ENCODE measurements around the gene MAP4K2. TPM values are rescaled to one million over a fixed set of nuclear protein-coding genes. Genes with fewer than 3 reads are reported as not detected.

Gene MAP4K2
- total and polyA plus RNA-seq, 4 donors = 15.0 to 41.8 (median 23.8) TPM

DNA sequence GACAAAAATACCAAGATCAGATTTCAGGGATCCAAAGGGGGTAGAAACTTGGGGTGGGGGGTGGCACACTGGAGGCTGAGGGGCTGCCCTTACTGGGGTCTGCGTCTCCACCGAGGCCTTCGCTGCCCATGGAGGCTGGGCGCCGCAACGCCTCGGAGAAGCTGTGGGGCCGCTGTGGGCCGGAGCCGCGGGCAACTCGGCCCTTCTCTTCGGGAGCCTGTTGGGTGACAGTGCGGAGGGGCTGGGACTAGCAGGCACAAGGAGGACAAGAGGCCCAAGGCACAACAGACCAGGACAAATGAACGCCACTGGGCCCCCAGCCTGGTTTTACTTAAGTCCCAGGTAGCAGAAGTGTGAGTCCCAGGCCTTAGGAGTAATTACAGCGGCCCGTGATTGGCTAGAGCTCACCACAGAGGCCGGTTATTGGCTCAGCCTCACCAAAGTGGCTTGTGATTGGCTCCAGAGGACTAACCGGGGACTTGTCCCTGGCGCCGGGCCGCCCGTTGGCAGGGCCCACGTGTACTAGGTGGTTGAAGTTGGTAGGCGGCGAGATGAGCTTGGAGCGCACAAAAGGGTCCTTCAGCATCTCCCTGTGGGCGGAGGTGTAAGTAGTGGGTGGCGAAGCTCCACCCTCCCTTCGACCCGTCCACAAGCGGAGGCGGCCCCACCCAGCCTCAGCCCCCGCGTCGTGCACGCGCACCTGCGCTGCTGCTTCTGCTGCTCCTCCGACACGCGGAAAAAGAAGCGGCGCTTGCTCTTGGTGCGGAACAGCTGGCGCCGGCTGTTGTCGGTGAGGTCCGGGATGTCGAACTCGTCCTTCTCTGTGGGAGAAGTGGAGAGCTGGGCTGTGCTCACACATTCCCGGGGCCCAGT, 23.8 kb upstream of the MAP4K2 start:
- DNase-seq (no peak), ATAC-seq (ENCODE audit: insufficient read depth, low FRiP score) (no peak)
- TF ChIP-seq, protein P1, sequence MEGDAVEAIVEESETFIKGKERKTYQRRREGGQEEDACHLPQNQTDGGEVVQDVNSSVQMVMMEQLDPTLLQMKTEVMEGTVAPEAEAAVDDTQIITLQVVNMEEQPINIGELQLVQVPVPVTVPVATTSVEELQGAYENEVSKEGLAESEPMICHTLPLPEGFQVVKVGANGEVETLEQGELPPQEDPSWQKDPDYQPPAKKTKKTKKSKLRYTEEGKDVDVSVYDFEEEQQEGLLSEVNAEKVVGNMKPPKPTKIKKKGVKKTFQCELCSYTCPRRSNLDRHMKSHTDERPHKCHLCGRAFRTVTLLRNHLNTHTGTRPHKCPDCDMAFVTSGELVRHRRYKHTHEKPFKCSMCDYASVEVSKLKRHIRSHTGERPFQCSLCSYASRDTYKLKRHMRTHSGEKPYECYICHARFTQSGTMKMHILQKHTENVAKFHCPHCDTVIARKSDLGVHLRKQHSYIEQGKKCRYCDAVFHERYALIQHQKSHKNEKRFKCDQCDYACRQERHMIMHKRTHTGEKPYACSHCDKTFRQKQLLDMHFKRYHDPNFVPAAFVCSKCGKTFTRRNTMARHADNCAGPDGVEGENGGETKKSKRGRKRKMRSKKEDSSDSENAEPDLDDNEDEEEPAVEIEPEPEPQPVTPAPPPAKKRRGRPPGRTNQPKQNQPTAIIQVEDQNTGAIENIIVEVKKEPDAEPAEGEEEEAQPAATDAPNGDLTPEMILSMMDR (IDR thresholded peaks at IDR 0.05; ENCODE audit: control extremely low read depth, extremely low read depth) = no peak
- H3K27ac ChIP-seq (ENCODE audit: low read depth in 1 of 2, low read length in 1 of 2) = no peak overlapping the region
- H3K9ac ChIP-seq (ENCODE audit: insufficient read depth in 1 of 2, low read length in 2 of 2) = no peak overlapping the region
- 92 to 96% methylated on average over 52 of the region's 52 CpGs for WGBS, 2 donors
- H3K9me3 ChIP-seq (ENCODE audit: control insufficient read depth in 4 of 4, insufficient read depth in 3 of 4, low read length in 3 of 4) = no peaks in the 10 kb centered on the region
- H3K36me3 ChIP-seq (ENCODE audit: control insufficient read depth in 4 of 4, insufficient read depth in 4 of 4, low read length in 4 of 4) = peaks cover 0 to 9% (median 1%) of the 10 kb centered on the region in 4 donors
- no peak overlapping the region for H3K4me3 ChIP-seq
- no peaks in the 10 kb centered on the region for H3K27me3 ChIP-seq (ENCODE audit: control insufficient read depth in 3 of 3, insufficient read depth in 3 of 3, low read length in 2 of 3)
- H3K4me1 ChIP-seq (ENCODE audit: control insufficient read depth in 5 of 5, insufficient read depth in 5 of 5, low read length in 5 of 5) = no peaks in the 10 kb centered on the region

DNA sequence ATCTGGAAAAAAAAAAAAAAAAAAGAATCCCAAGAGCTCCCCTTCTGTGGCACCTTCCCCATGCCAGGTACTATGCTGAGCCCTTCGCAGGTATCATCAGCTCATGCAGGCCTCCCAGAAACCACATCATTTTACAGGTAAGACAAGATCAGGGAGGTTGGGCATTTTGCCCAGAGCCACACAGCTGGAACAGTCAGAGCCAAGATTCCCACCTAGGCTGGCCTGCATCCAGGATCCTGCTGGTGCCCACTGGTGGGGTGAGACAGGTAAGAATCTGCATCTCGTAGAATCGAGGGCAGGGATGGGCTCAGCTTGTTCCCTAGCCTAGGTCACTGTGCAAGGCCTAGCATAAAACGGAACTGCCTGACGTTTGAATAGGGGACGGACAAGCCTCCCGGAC, 23.0 kb upstream of the MAP4K2 start:
- no peak overlapping the region for H3K9ac ChIP-seq (ENCODE audit: insufficient read depth in 1 of 2, low read length in 2 of 2)
- TF ChIP-seq, protein P1 (IDR thresholded peaks at IDR 0.05; ENCODE audit: control extremely low read depth, extremely low read depth) = no peak
- H3K27me3 ChIP-seq (ENCODE audit: control insufficient read depth in 3 of 3, insufficient read depth in 3 of 3, low read length in 2 of 3) = no peaks in the 10 kb centered on the region
- H3K27ac ChIP-seq (ENCODE audit: low read depth in 1 of 2, low read length in 1 of 2) = no peak overlapping the region
- DNase-seq = no peak
- H3K9me3 ChIP-seq (ENCODE audit: control insufficient read depth in 4 of 4, insufficient read depth in 3 of 4, low read length in 3 of 4) = no peaks in the 10 kb centered on the region
- no peak overlapping the region for H3K4me3 ChIP-seq
- ATAC-seq (ENCODE audit: insufficient read depth, low FRiP score) = no peak
- H3K4me1 ChIP-seq (ENCODE audit: control insufficient read depth in 5 of 5, insufficient read depth in 5 of 5, low read length in 5 of 5) = no peaks in the 10 kb centered on the region
- peaks cover 0 to 9% (median 1%) of the 10 kb centered on the region in 4 donors for H3K36me3 ChIP-seq (ENCODE audit: control insufficient read depth in 4 of 4, insufficient read depth in 4 of 4, low read length in 4 of 4)
- WGBS, 2 donors = 95 to 96% methylated on average over 7 of the region's 7 CpGs

DNA sequence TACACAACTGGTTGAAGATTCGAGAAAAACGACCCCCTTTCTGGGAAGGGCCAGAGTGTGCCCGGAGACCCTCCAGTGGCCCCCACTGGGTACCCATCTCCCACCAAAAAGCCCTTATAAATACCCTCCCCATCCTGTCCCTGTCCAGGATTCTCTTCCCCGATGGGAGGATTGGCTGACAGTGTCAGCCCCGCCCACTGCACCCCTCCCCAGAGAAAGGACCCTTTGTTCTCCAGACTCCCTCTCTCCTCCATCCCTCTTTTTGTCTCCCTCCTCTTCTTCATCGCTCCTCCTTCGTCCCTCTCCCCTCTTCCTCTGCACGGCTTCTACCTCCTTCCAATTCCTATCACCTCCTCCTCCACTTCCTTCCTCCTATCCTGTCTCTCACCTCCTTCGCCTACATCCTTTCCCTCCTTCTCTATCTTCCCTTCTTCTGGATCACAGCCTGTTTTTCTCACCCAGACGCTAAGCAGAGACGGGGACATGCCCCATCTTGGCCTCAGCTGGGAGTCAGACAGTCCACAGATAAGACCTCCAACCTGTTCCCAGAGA, 20.6 kb upstream of the MAP4K2 start:
- ATAC-seq (ENCODE audit: insufficient read depth, low FRiP score) = no peak
- WGBS, 2 donors = 74 to 77% methylated on average over 11 of the region's 11 CpGs
- no peak overlapping the region for H3K4me3 ChIP-seq
- TF ChIP-seq, protein P1 (IDR thresholded peaks at IDR 0.05; ENCODE audit: control extremely low read depth, extremely low read depth) = no peak
- H3K27ac ChIP-seq (ENCODE audit: low read depth in 1 of 2, low read length in 1 of 2) = no peak overlapping the region
- H3K9me3 ChIP-seq (ENCODE audit: control insufficient read depth in 4 of 4, insufficient read depth in 3 of 4, low read length in 3 of 4) = peaks cover 0 to 3% (median 0%) of the 10 kb centered on the region in 4 donors
- no peak overlapping the region for H3K9ac ChIP-seq (ENCODE audit: insufficient read depth in 1 of 2, low read length in 2 of 2)
- peaks cover 0 to 9% (median 1%) of the 10 kb centered on the region in 4 donors for H3K36me3 ChIP-seq (ENCODE audit: control insufficient read depth in 4 of 4, insufficient read depth in 4 of 4, low read length in 4 of 4)
- no peaks in the 10 kb centered on the region for H3K27me3 ChIP-seq (ENCODE audit: control insufficient read depth in 3 of 3, insufficient read depth in 3 of 3, low read length in 2 of 3)
- H3K4me1 ChIP-seq (ENCODE audit: control insufficient read depth in 5 of 5, insufficient read depth in 5 of 5, low read length in 5 of 5) = no peaks in the 10 kb centered on the region
- no peak for DNase-seq

Data from lung (tissue), 12 donors.